IMR-90 (cell line): Measurements from ENCODE around the gene ALK. TPM values are rescaled to one million over a fixed set of nuclear protein-coding genes. Genes with fewer than 3 reads are reported as not detected.

ENCODE experiments used
- ATAC-seq: fragments of 200-7000 bp; cut with Tn5 transposase; 2 replicates; pipeline ENCODE4 v1.9.1; 2020; ENCODE audit warnings: low read depth, mild to moderate bottlenecking, moderate library complexity
- BruUV-seq: library from RNA; stranded (reverse); fragments of 400-500 nt; replicated peaks from 2 replicates; lab custom pipeline; 2021; lab: Mats Ljungman, UMichigan
- CTCF ChIA-PET: fragments of 300-600 bp; formaldehyde crosslinking; extraction: SDS; loops from one replicate; lab custom pipeline; 2021; ENCODE audit warnings: antibody characterized with exemption; lab: Yijun Ruan, JAX
- POLR2A ChIA-PET: fragments of 300-600 bp; sonication (Branson Sonifier 250); formaldehyde crosslinking; loops from one replicate; lab custom pipeline; 2022; ENCODE audit warnings: antibody characterized with exemption; ENCODE audit not compliant: unreplicated experiment; lab: Charles Lee
- DNase-seq: peaks from one replicate; pipeline ENCODE4 v3.0.0; 2013
- H2AFZ ChIP-seq: replicated peaks from 2 replicates; pipeline ENCODE3; 2013; ENCODE audit warnings: low read length, mild to moderate bottlenecking; ENCODE audit not compliant: poor library complexity
- H2AK5ac ChIP-seq: 2 replicates; pipeline ENCODE4 v1.6.1; 2013; ENCODE audit warnings: low read depth, low read length, inconsistent platforms
- H2AK9ac ChIP-seq: replicated peaks from 2 replicates; pipeline ENCODE3; 2013; ENCODE audit warnings: mild to moderate bottlenecking, low read depth, low read length, moderate library complexity; ENCODE audit not compliant: poor library complexity
- H2BK120ac ChIP-seq: 2 replicates; pipeline ENCODE4 v1.6.1; 2013; ENCODE audit warnings: low read depth, low read length, inconsistent platforms
- H2BK15ac ChIP-seq: 3 replicates; pipeline ENCODE4 v1.6.1; 2013; ENCODE audit warnings: low read depth, low read length, inconsistent platforms
- H2BK20ac ChIP-seq: 2 replicates; pipeline ENCODE4 v1.6.1; 2013; ENCODE audit warnings: low read depth, mild to moderate bottlenecking, inconsistent platforms, low read length, moderate library complexity
- H2BK5ac ChIP-seq: 2 replicates; pipeline ENCODE4 v1.6.1; 2013; ENCODE audit warnings: mild to moderate bottlenecking, low read depth, low read length, inconsistent platforms; ENCODE audit not compliant: poor library complexity, severe bottlenecking
- H3K14ac ChIP-seq: replicated peaks from 2 replicates; pipeline ENCODE4 v1.6.1; 2013; ENCODE audit warnings: low read depth, low read length, inconsistent platforms
- H3K18ac ChIP-seq: 2 replicates; pipeline ENCODE4 v1.6.1; 2013; ENCODE audit warnings: low read depth, low read length, control low read depth
- H3K23ac ChIP-seq: 2 replicates; pipeline ENCODE4 v1.6.1; 2013; ENCODE audit warnings: low read depth, low read length, inconsistent platforms
- H3K27ac ChIP-seq: 2 replicates; pipeline ENCODE4 v1.5.1; 2013; ENCODE audit warnings: mild to moderate bottlenecking, control low read depth, low read length; ENCODE audit not compliant: insufficient read depth
- H3K27me3 ChIP-seq: 2 replicates; pipeline ENCODE4 v1.6.1; 2013; ENCODE audit warnings: low read length; ENCODE audit not compliant: control insufficient read depth, insufficient read depth
- H3K36me3 ChIP-seq: 2 replicates; pipeline ENCODE4 v1.6.1; 2013; ENCODE audit warnings: low read length, mixed read lengths; ENCODE audit not compliant: control insufficient read depth, insufficient read depth
- H3K4ac ChIP-seq: 2 replicates; pipeline ENCODE4 v1.6.1; 2013; ENCODE audit warnings: low read depth, low read length, inconsistent platforms
- H3K4me1 ChIP-seq: 2 replicates; pipeline ENCODE4 v1.6.1; 2013; ENCODE audit warnings: low read length, mixed read lengths; ENCODE audit not compliant: control insufficient read depth, insufficient read depth
- H3K4me2 ChIP-seq: 2 replicates; pipeline ENCODE4 v1.6.1; 2013; ENCODE audit warnings: low read depth, mild to moderate bottlenecking, control low read depth, low read length, moderate library complexity
- H3K4me3 ChIP-seq: 2 replicates; pipeline ENCODE4 v1.5.1; 2013; ENCODE audit warnings: low read depth, mild to moderate bottlenecking, control low read depth, low read length, moderate library complexity; ENCODE audit not compliant: insufficient read depth
- H3K56ac ChIP-seq: 2 replicates; pipeline ENCODE4 v1.6.1; 2013; ENCODE audit warnings: low read length, inconsistent platforms; ENCODE audit not compliant: insufficient read depth; ENCODE audit errors: extremely low read depth
- H3K79me1 ChIP-seq, 2 experiments: 2 replicates each; pipeline ENCODE4 v1.6.1; 2013; ENCODE audit warnings: low read length in 2 of 2, inconsistent platforms in 1 of 2, low read depth in 1 of 2
- H3K9ac ChIP-seq: 2 replicates; pipeline ENCODE4 v1.6.1; 2013; ENCODE audit warnings: low read depth, low read length, control low read depth
- H3K9me1 ChIP-seq: 2 replicates; pipeline ENCODE4 v1.6.1; 2013; ENCODE audit warnings: low read length, inconsistent platforms; ENCODE audit not compliant: insufficient read depth
- H3K9me3 ChIP-seq: 2 replicates; pipeline ENCODE4 v1.6.1; 2013; ENCODE audit warnings: low read length; ENCODE audit not compliant: control insufficient read depth, insufficient read depth
- H4K20me1 ChIP-seq: 2 replicates; pipeline ENCODE4 v1.6.1; 2013; ENCODE audit warnings: low read length, inconsistent platforms; ENCODE audit not compliant: insufficient read depth
- H4K5ac ChIP-seq: 2 replicates; pipeline ENCODE4 v1.6.1; 2013; ENCODE audit warnings: mild to moderate bottlenecking, low read depth, low read length, control low read depth
- H4K8ac ChIP-seq, 2 experiments: 2 replicates each; pipeline ENCODE4 v1.6.1; 2013; ENCODE audit warnings: low read depth in 2 of 2, low read length in 2 of 2, control low read depth in 1 of 2, inconsistent platforms in 1 of 2
- H4K91ac ChIP-seq: 2 replicates; pipeline ENCODE4 v1.6.1; 2013; ENCODE audit warnings: low read depth, low read length, inconsistent platforms; ENCODE audit not compliant: insufficient read depth
- CHD1 ChIP-seq: IDR thresholded peaks from 2 replicates; pipeline ENCODE4 v1.6.1; 2012; ENCODE audit warnings: low read depth, low read length, improper control_type of control experiment
- ELK1 ChIP-seq: fragments of 150-350 bp; IDR thresholded peaks from 2 replicates; pipeline ENCODE4 v1.6.1; 2016; ENCODE audit warnings: low read depth, mild to moderate bottlenecking, low read length, moderate library complexity, borderline replicate concordance
- FOS ChIP-seq: fragments of 150-350 bp; IDR thresholded peaks from 2 replicates; pipeline ENCODE4 v1.6.1; 2016; ENCODE audit warnings: low read depth, low read length
- MAZ ChIP-seq: IDR thresholded peaks from 2 replicates; pipeline ENCODE4 v1.6.1; 2012; ENCODE audit warnings: low read depth, mild to moderate bottlenecking, low read length, improper control_type of control experiment, moderate library complexity, borderline replicate concordance
- POLR2A ChIP-seq: IDR thresholded peaks from 2 replicates; pipeline ENCODE4 v1.6.1; 2012; ENCODE audit warnings: mild to moderate bottlenecking, low read depth, low read length
- RCOR1 ChIP-seq: IDR thresholded peaks from 2 replicates; pipeline ENCODE4 v1.6.1; 2012; ENCODE audit warnings: mild to moderate bottlenecking, low read length, improper control_type of control experiment; ENCODE audit not compliant: insufficient replicate concordance
- SMC3 ChIP-seq: fragments of 150-350 bp; IDR thresholded peaks from 2 replicates; pipeline ENCODE4 v1.6.1; 2016; ENCODE audit warnings: low read depth, mild to moderate bottlenecking, antibody characterized with exemption, low read length, moderate library complexity
- WGBS, 2 experiments: methylation state at CpG; one replicate each; pipeline versions ENCODE4 v1.1.5 to v1.1.7; 2013; ENCODE audit warnings: missing lambda C conversion rate in 2 of 2; ENCODE audit not compliant: insufficient read length in 1 of 2; ENCODE audit errors: extremely low coverage in 2 of 2; 5-methylcytosine and 5-hydroxymethylcytosine counted together
- dilution Hi-C: fragments of 300-500 bp; cut with HindIII; formaldehyde crosslinking; loops from one replicate; pipeline ENCODE4 v1.14.3; 2018; ENCODE audit warnings: low sequenced_read_pairs; ENCODE audit not compliant: unreplicated experiment
- in situ Hi-C: fragments of 300-500 bp; cut with MboI; formaldehyde crosslinking; loops from 3 replicates; pipeline ENCODE4 v1.14.3; 2019; ENCODE audit warnings: low sequenced_read_pairs, inconsistent platforms, mixed read lengths
- intact Hi-C: fragments of 100-400 bp; cut with micrococcal nuclease; formaldehyde crosslinking; loops from 2 replicates; pipeline ENCODE4 v1.10.0; 2022
- polyA plus RNA-seq, 3 experiments: library from polyadenylated mRNA; depleted of rRNA; stranded (reverse); fragments of >200 nt; gene quantifications; 2 replicates each; pipeline ENCODE4 v1.2.3, GENCODE V29; 2012; ENCODE audit warnings: low replicate concordance in 1 of 3
- total RNA-seq: library from RNA; depleted of rRNA; stranded (reverse); fragments of >200 nt; gene quantifications from 2 replicates; pipeline ENCODE4 v1.2.3, GENCODE V29; 2012

ALK gene
- total and polyA plus RNA-seq, 2 of the 4 experiments (the other 2 are of a cell fraction): not detected

- H3K36me3 ChIP-seq: no peaks in the 10 kb centered on the region
- H2AFZ ChIP-seq: no peak overlapping the region
- in situ Hi-C loops (no loop called here), intact Hi-C loops (no loop called here), dilution Hi-C loops (no loop called here)
- BruUV-seq: no TSS peak
- no peaks in the 10 kb centered on the region; the same call in 1 of the 2 replicates for H3K4me1 ChIP-seq
- POLR2A ChIA-PET: no interaction called here
- H4K91ac ChIP-seq: no peak overlapping the region
- no peak overlapping the region for H3K23ac ChIP-seq
- no CpG with 5 or more reads among the region's 3 CpGs for WGBS, 2 experiments
- no peak for DNase-seq
- H2AK5ac ChIP-seq: no peak overlapping the region
- no peak overlapping the region for H2AK9ac ChIP-seq
- no peak for ATAC-seq
- no peak overlapping the region for H3K56ac ChIP-seq
- H3K4ac ChIP-seq: no peak overlapping the region
- TF ChIP-seq MAZ (no peak), RCOR1 (no peak), SMC3 (no peak), POLR2A (no peak), ELK1 (no peak), CHD1 (no peak), FOS (no peak)
- H3K27ac ChIP-seq: no peak overlapping the region
- H3K9me1 ChIP-seq: no peaks in the 10 kb centered on the region
- no peak overlapping the region for H4K5ac ChIP-seq
- no peak overlapping the region for H3K4me3 ChIP-seq
- no peaks in the 10 kb centered on the region for H4K20me1 ChIP-seq
- no peak overlapping the region for H2BK5ac ChIP-seq
- H2BK20ac ChIP-seq: no peak overlapping the region
- CTCF ChIA-PET: interaction anchor here (0.7 kb wide), 1 partner anchor 220 kb away, joined by 3 read pairs; no protein-coding TSS in a partner anchor
- H4K8ac ChIP-seq: no peak overlapping the region
- H3K18ac ChIP-seq: no peak overlapping the region
- H2BK15ac ChIP-seq: no peak overlapping the region
- no peak overlapping the region for H3K14ac ChIP-seq
- H3K9ac ChIP-seq: no peak overlapping the region
- peaks cover 2% of the 10 kb centered on the region for H3K27me3 ChIP-seq
- no peak overlapping the region for H3K4me2 ChIP-seq
- no peaks in the 10 kb centered on the region for H3K9me3 ChIP-seq
- H3K79me1 ChIP-seq: no peaks in the 10 kb centered on the region
- H2BK120ac ChIP-seq: no peak overlapping the region
These were observed 223.2 kb downstream of the ALK start for GRCh38 chr2:29698216-29698615.
